GM06990 (cell line): ENCODE measurements around the gene SDK1.

Experiments
- DNase-seq: peaks from one replicate; pipeline ENCODE4 v3.0.0-alpha.2; 2011; ENCODE audit not compliant: insufficient read length; ENCODE audit errors: extremely low read depth
- H3K27me3 ChIP-seq: replicated peaks from 2 replicates; pipeline ENCODE4 v1.6.0; 2011; ENCODE audit warnings: low read length; ENCODE audit not compliant: control insufficient read depth, insufficient read depth
- H3K36me3 ChIP-seq: 2 replicates; pipeline ENCODE4 v1.5.1; 2011; ENCODE audit warnings: low read length; ENCODE audit not compliant: control insufficient read depth, insufficient read depth
- H3K4me3 ChIP-seq: replicated peaks from 2 replicates; pipeline ENCODE4 v1.5.1; 2011; ENCODE audit warnings: low read depth, mild to moderate bottlenecking, control low read depth, low read length
- TF ChIP-seq, protein P1 (sequence below): IDR thresholded peaks from 2 replicates; pipeline ENCODE4 v1.5.1; 2011; ENCODE audit warnings: low read length, control low read depth, mild to moderate bottlenecking, inconsistent platforms; ENCODE audit not compliant: insufficient read depth, poor library complexity, severe bottlenecking

Gene SDK1

DNA sequence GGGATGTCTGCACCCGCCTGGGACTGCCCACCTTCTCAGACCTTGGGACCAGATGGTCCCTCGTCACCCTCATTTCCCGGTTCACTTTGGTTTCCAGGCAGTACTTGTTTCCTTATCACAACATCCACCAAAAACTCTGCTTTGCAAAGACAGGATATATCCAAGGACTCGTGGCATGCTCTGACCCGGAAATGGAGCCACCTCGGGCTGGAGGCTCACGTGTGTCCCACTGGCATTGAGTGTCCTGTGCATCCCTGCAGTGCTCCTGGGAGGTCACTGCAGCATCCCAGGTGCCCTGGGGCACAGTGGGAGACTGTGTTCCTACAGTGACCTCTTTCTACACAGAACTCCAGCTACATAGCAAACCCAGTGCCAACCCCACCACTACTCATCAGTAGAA is 769.2 kb downstream of the SDK1 start:
- Histone ChIP-seq H3K27me3 (no peaks in the 10 kb centered on the region), H3K36me3 (no peaks in the 10 kb centered on the region), H3K4me3 (no peak overlapping the region)
- no peak for DNase-seq
- TF ChIP-seq, protein P1, sequence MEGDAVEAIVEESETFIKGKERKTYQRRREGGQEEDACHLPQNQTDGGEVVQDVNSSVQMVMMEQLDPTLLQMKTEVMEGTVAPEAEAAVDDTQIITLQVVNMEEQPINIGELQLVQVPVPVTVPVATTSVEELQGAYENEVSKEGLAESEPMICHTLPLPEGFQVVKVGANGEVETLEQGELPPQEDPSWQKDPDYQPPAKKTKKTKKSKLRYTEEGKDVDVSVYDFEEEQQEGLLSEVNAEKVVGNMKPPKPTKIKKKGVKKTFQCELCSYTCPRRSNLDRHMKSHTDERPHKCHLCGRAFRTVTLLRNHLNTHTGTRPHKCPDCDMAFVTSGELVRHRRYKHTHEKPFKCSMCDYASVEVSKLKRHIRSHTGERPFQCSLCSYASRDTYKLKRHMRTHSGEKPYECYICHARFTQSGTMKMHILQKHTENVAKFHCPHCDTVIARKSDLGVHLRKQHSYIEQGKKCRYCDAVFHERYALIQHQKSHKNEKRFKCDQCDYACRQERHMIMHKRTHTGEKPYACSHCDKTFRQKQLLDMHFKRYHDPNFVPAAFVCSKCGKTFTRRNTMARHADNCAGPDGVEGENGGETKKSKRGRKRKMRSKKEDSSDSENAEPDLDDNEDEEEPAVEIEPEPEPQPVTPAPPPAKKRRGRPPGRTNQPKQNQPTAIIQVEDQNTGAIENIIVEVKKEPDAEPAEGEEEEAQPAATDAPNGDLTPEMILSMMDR, result no peak

DNA sequence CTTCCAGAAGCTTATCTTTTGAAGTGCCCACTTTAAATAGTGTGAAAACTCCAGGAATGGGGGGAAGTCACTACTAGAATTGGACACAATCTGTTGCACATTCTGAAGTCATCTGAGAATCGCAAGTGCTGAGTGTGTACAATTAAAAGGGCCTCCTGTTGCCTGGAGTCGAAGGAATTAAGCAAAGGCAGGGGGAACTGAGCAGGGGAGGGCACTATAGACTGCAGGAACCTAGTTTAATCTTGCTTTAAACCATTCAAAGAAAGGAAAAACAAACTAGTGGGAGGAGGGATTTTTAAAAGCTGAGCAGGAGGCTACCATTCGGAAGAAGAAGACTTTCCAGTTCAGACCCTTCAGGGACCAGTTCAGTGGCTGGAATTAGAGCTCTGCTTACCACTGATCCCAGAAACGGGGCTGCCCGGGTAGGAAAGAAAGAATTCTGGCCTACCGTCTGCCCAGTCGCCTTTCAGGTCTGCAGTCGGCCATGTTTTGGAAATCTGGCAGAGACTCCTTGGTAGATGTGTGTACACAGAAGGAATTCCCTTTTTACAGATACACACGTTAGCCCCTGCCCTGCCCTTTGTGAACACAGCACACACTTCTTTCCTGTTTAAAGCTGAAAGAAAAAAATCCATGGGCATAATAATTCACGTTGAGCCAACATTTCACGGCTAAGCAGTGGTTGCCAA is 770.5 kb downstream of the SDK1 start:
- H3K27me3 ChIP-seq, result no peaks in the 10 kb centered on the region
- H3K4me3 ChIP-seq, result no peak overlapping the region

DNA sequence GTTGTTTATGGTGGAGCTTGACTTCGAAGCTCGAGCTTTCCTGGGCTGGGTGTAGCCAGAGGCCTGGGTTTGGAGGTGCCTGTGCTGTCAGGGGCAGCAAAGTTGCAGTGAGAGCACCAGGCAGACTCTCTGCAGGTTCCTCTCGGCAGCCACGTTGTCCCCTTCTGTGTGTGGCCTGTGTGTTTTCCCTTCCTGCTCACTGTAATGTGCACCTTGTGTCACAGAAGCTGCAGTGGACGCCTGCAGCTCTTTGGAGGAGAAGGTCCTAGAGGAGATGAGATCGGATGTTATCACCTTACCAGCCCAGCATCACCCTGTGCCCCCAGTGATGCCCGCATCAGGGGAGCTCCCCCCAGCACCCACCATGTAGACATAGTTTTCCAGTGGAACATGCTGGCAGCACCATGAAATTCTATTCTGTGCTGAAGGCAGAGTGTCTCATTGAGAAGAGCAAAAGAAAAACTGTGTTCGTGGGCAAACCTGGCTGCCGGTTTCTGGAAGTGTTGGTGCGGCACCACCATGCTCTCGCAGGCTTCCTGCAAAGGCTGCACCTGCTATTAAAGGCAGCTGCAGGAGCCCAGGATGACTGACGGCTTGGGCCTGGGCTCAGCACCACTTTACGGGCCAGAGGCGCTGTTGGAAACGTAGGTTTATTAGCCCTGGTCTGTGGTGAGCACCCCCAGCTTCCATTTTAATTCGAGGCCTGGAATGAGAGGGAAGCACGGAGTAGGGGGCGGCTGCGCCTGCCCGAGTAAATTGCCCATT is 771.3 kb downstream of the SDK1 start:
- Histone ChIP-seq H3K27me3 (no peaks in the 10 kb centered on the region), H3K36me3 (no peaks in the 10 kb centered on the region), H3K4me3 (no peak overlapping the region)
- DNase-seq, result no peak
- TF ChIP-seq, protein P1, result no peak

More for the DNA sequence above, 770.5 kb downstream of the SDK1 start:
- no peaks in the 10 kb centered on the region for H3K36me3 ChIP-seq
- TF ChIP-seq, protein P1, result no peak
- DNase-seq, result no peak

DNA sequence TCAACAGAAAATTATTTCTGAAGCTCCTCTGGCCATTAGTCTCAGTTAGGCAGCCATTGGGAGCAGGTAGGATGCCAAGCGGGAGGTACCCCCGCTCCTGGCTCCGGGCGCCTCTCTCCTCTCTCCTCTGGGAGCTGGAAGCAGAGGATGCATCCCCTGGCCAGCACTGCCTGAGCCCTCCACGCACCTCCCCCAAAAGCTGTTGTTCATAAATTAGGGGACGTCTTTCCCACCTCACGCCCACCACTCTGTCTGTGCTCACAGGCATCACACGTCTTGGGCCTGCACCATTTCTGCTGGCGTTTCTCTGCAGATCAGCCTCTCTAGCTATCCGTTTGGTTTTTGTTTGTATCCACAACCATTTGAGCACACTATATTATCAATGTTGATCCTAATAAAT is 772.0 kb downstream of the SDK1 start:
- no peaks in the 10 kb centered on the region for H3K36me3 ChIP-seq
- H3K4me3 ChIP-seq, result no peak overlapping the region
- TF ChIP-seq, protein P1, result no peak
- DNase-seq, result no peak
- no peaks in the 10 kb centered on the region for H3K27me3 ChIP-seq

DNA sequence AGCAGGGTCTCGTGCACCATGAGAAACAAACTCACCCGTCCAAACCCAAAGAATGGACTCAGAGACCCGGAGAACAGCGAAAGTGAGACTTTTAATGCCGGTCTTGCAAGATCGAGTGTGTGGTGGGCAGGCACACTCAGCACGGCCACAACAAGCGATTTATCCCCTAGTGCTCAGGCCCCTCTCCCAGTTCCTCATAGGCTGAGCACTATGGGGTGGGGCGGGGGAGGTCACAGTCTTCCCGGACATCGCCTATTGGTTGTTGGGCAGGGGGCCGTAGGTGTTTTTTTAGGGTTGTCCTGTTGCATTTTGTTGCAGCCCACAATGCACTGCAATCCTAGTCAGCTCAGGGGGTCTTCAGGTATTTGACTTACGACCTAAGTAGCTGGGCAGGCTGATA is 772.7 kb downstream of the SDK1 start:
- Histone ChIP-seq H3K4me3 (no peak overlapping the region), H3K27me3 (no peaks in the 10 kb centered on the region)
- TF ChIP-seq, protein P1, result no peak

More for the DNA sequence above, 772.7 kb downstream of the SDK1 start:
- H3K36me3 ChIP-seq, result no peaks in the 10 kb centered on the region
- no peak for DNase-seq
